Upper lobe of right lung (tissue), 1 donor: ENCODE results near the gene GK2. TPM values are rescaled to one million over a fixed set of nuclear protein-coding genes. Genes with fewer than 3 reads are reported as not detected.

Experiments
- ATAC-seq: fragments of 200-7000 bp; cut with Tn5 transposase; one replicate; pipeline ENCODE4 v1.9.1; 2020; ENCODE audit warnings: mild to moderate bottlenecking, moderate library complexity
- DNase-seq: peaks from one replicate; pipeline ENCODE4 v3.0.0-alpha.2; 2020
- H3K27ac ChIP-seq: fragments of 200-600 bp; one replicate; pipeline ENCODE4 v1.8.0; 2022
- H3K27me3 ChIP-seq: fragments of 200-600 bp; one replicate; pipeline ENCODE4 v1.8.0; 2022; ENCODE audit warnings: mild to moderate bottlenecking
- H3K36me3 ChIP-seq: fragments of 200-600 bp; one replicate; pipeline ENCODE4 v1.8.0; 2022
- H3K4me1 ChIP-seq: fragments of 200-600 bp; one replicate; pipeline ENCODE4 v1.8.0; 2022
- H3K4me3 ChIP-seq: fragments of 200-600 bp; one replicate; pipeline ENCODE4 v1.8.0; 2022; ENCODE audit warnings: mild to moderate bottlenecking
- H3K9me3 ChIP-seq: fragments of 200-600 bp; one replicate; pipeline ENCODE4 v1.8.0; 2022
- CTCF ChIP-seq: fragments of 200-600 bp; IDR thresholded peaks from one replicate; pipeline ENCODE4 v1.8.0; 2022; ENCODE audit warnings: antibody characterized with exemption
- intact Hi-C: fragments of 100-400 bp; cut with DNase I; formaldehyde crosslinking; loops from one replicate; pipeline ENCODE4 v1.11.0; 2022
- long read RNA-seq: library from polyadenylated mRNA; unstranded; transcript quantifications from one replicate; pipeline ENCODE4 v2.0.0, GENCODE V29; 2021
- total RNA-seq: library from RNA; stranded (reverse); fragmentation: NEBNext Ultra II Directional; extraction: Animal tissue kit (Norgen Biotek cat#: 25700); gene quantifications from one replicate; pipeline ENCODE4 v1.2.1, GENCODE V29; 2021
- donor health status: DM: no; HTN: yes; CAD: no; lungs with severe emphysema.

Gene GK2
- total RNA-seq = not detected
- long read RNA-seq = 0 reads

DNA sequence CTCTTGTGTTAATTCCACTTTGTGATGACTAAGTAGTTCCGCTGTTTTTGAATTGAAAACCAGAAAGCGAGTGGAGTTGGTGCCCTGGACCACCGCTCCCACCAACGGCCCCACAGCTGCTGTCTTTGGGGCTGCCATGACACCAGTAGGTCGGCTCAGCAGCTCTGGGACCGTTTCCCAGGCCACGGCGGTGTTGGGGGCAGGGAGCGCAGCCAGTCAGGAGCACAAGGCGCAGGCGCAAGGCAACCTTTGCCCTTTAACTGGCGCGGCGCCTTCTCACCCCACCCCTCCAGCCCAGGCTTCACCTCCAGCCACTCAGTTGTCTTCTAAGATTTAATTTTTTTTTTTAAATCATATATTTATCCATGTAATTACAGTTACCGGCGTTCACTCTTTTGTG is at the start of gene GK2:
GK2 (minus strand) TSS at position 166 of the 400 bp plus-strand sequence; CDS start at position 138, 28 bp downstream.
- no peaks in the 10 kb centered on the region for H3K36me3 ChIP-seq
- no peaks in the 10 kb centered on the region for H3K4me1 ChIP-seq
- no peaks in the 10 kb centered on the region for H3K9me3 ChIP-seq
- DNase-seq (peak; percentile 63), ATAC-seq (no peak)
- H3K4me3 ChIP-seq = no peak within 1 kb of the TSS
- no peak within 1 kb of the TSS for H3K27ac ChIP-seq
- no peak for TF ChIP-seq CTCF
- no peaks in the 10 kb centered on the region for H3K27me3 ChIP-seq
- intact Hi-C loops = no loop called here

DNA sequence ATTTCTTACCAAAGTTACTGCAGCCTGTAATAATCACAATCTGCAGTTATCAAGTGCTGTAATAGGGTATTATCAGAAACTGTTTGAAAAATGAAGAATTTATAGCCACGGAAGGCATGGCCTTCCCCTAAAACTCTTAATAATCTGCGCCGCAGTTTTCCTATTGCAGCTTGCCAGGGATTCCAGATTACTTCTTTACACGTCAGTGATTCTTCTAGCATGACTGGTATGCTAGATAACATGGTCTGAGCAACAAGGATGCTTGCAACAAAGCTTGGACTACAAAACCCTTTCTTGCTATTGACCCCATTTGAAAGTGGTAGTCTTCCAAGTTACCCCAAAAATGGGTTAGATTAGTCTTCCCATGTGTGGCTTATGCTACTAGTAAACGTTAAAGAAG is 47.2 kb upstream of the GK2 start:
- Histone ChIP-seq H3K27me3 (no peaks in the 10 kb centered on the region), H3K4me3 (no peak overlapping the region), H3K4me1 (no peaks in the 10 kb centered on the region), H3K9me3 (no peaks in the 10 kb centered on the region), H3K27ac (no peak overlapping the region), H3K36me3 (no peaks in the 10 kb centered on the region)
- intact Hi-C loops = no loop called here
- ATAC-seq (no peak), DNase-seq (no peak)
- TF ChIP-seq CTCF = no peak

DNA sequence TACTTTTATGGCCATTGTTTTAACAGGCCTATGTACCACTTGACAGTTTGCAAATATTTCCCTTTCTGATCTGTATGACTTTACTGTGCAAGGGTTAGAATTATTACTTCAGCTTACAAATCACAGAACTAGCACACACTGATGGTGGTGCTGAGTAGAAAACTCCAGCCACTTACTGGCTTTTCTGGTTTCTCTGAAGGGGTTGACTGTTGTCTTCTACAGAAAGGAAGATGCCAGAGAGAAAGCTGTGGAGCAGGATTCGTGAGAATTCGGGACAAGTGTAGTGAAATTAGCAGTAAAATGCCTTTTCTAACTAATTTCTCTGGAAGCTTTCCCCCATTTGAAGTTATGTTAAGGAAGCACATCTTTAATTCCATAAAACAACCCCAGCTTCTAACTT is 46.6 kb upstream of the GK2 start:
- ATAC-seq (no peak), DNase-seq (no peak)
- no peak overlapping the region for H3K4me3 ChIP-seq
- H3K4me1 ChIP-seq = no peaks in the 10 kb centered on the region
- no peaks in the 10 kb centered on the region for H3K9me3 ChIP-seq
- no peak for TF ChIP-seq CTCF
- H3K36me3 ChIP-seq = no peaks in the 10 kb centered on the region
- intact Hi-C loops = no loop called here
- H3K27ac ChIP-seq = no peak overlapping the region
- no peaks in the 10 kb centered on the region for H3K27me3 ChIP-seq

GRCh38 chr4:79450053-79450452 is 42.0 kb upstream of the GK2 start:
- Histone ChIP-seq H3K4me3 (no peak overlapping the region), H3K4me1 (no peaks in the 10 kb centered on the region), H3K9me3 (no peaks in the 10 kb centered on the region), H3K27ac (no peak overlapping the region), H3K27me3 (no peaks in the 10 kb centered on the region), H3K36me3 (no peaks in the 10 kb centered on the region)
- ATAC-seq (no peak), DNase-seq (no peak)
- no peak for TF ChIP-seq CTCF
- intact Hi-C loops = no loop called here

GRCh38 chr4:79446145-79446544 is 38.1 kb upstream of the GK2 start:
- intact Hi-C loops = no loop called here
- no peak for TF ChIP-seq CTCF
- ATAC-seq (no peak), DNase-seq (no peak)
- no peaks in the 10 kb centered on the region for H3K36me3 ChIP-seq
- H3K27ac ChIP-seq = no peak overlapping the region
- H3K4me1 ChIP-seq = no peaks in the 10 kb centered on the region
- no peaks in the 10 kb centered on the region for H3K9me3 ChIP-seq
- H3K27me3 ChIP-seq = no peaks in the 10 kb centered on the region
- H3K4me3 ChIP-seq = no peak overlapping the region

DNA sequence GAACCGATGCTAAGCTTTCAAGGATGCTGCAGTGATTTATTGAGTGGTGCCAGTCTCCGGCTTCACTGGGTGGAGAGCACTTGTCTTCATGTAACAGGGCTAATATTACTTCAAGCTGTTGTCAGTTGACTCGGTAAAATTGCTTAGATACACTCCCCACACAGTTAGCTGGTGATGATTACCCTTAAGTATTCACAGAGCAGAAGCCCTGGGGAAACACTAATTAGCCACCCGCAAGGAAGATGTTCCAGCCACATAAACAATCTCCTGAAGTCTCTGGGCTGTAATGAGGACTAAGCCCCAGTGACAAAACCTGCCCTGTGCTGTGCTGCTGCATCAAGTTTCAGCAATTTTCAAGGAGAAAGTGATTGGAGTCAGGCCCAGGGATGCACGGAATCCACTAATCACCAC is 37.3 kb upstream of the GK2 start:
- Histone ChIP-seq H3K27ac (no peak overlapping the region), H3K9me3 (no peaks in the 10 kb centered on the region), H3K36me3 (no peaks in the 10 kb centered on the region), H3K27me3 (no peaks in the 10 kb centered on the region), H3K4me1 (no peaks in the 10 kb centered on the region), H3K4me3 (no peak overlapping the region)
- no peak for DNase-seq
- TF ChIP-seq CTCF = no peak
- intact Hi-C loops = no loop called here
- ATAC-seq = no peak
